ENCODE results near the gene IGF2BP2. TPM values are rescaled to one million over a fixed set of nuclear protein-coding genes. Genes with fewer than 3 reads are reported as not detected.

Gene IGF2BP2
- total and polyA plus RNA-seq, 2 of the 13 experiments (the other 11 are each of a cell fraction or from before 2014, with no cell fraction given), result 6.5 to 46.0 TPM

DNA sequence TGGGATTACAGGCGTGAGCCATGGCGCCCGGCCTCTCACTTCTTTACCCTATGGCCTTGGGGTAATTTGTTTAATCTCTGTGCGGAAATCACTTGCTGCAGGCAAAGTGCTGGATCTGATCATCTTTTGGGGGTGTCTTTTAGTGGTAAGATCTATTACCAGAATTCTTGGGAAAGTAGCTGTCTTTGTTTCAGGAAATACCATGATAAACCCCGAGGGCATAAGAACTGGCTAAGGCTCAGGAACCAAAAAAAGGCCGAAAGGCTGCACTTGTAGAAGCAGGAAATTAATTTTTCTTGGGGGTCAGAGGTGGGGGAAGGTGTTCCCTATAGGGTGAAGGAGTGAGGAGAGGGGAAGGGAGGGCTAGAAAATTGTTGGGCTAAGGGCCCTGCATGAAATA lies 22.7 kb upstream of the IGF2BP2 start:
- H3K27me3 ChIP-seq (ENCODE audit: control insufficient read depth in 1 of 2, insufficient read depth in 2 of 2, low read length in 2 of 2), result no peaks in the 10 kb centered on the region; a peak in 2 of 5 replicates
- in situ Hi-C loops (cut with HindIII; ENCODE audit: extremely low pct_ligation_motif_present, low pct_unique_long_range_greater_than_20kb) (no loop called here), intact Hi-C loops (cut with micrococcal nuclease; ENCODE audit: unreplicated experiment) (no loop called here)
- no peaks in the 10 kb centered on the region for H4K20me1 ChIP-seq (ENCODE audit: insufficient read depth, low read length)
- H3K79me2 ChIP-seq (ENCODE audit: insufficient read depth, low read length), result no peaks in the 10 kb centered on the region
- DNase-seq (ENCODE audit: low spot score) (no peak), ATAC-seq (peak; percentile 17; the same call in 2 of the 3 replicates), FAIRE-seq (no peak)
- no TSS peak for BruUV-seq (replicated peaks)
- peak overlapping the region; percentile 64 for H3K9ac ChIP-seq (ENCODE audit: insufficient read depth, low read depth, low read length)
- H2AFZ ChIP-seq (ENCODE audit: low read length), result peak overlapping the region; percentile 95
- peak overlapping the region; percentile 95 for H3K4me2 ChIP-seq (ENCODE audit: low read depth, low read length)
- H3K27ac ChIP-seq (ENCODE audit: extremely low read length, insufficient read depth, low read length), result no peak overlapping the region
- H3K4me3 ChIP-seq (replicated peaks in 1 of 3; ENCODE audit: insufficient read depth in 1 of 3, low read depth in 2 of 3, low read length in 3 of 3), result peak overlapping the region; percentile 51 to 70 (median 60)
- ChIA-PET POLR2A (interaction anchor here (1.4 kb wide), 1 partner anchor 12 kb away, joined by 5 read pairs; no protein-coding TSS in a partner anchor), CTCF (ENCODE audit: low intra/inter-chr PET ratio, low total read pairs) (no interaction called here)
- TF ChIP-seq ZNF136 (CRISPR knock-in tag; IDR thresholded peaks at IDR 0.05; ENCODE audit: low read depth) (no peak), ZNF513 (CRISPR knock-in tag; conservative IDR thresholded peaks at IDR 0.05) (no peak), PTBP1 (IDR thresholded peaks at IDR 0.05; ENCODE audit: low read depth, low read length, poor library complexity, severe bottlenecking) (no peak), NCOA5 (CRISPR knock-in tag; IDR thresholded peaks at IDR 0.05) (no peak), ZNF225 (CRISPR knock-in tag; IDR thresholded peaks at IDR 0.05) (no peak)
- no peaks in the 10 kb centered on the region for H3K9me3 ChIP-seq (ENCODE audit: low read length)
- H3K36me3 ChIP-seq (replicated peaks in 1 of 2; ENCODE audit: control insufficient read depth in 1 of 2, insufficient read depth in 2 of 2, low read length in 2 of 2), result no peaks in the 10 kb centered on the region
- WGBS (ENCODE audit: low lambda C conversion rate), result 63% methylated on average over 6 of the region's 6 CpGs
- peaks cover 32% of the 10 kb centered on the region for H3K4me1 ChIP-seq (ENCODE audit: insufficient read depth, low read length)

- no peaks in the 10 kb centered on the region for H3K9me3 ChIP-seq (ENCODE audit: low read length)
- H3K27ac ChIP-seq (ENCODE audit: extremely low read length, insufficient read depth, low read length), result no peak overlapping the region
- H3K9ac ChIP-seq (ENCODE audit: insufficient read depth, low read depth, low read length), result no peak overlapping the region
- WGBS (ENCODE audit: low lambda C conversion rate), result 70% methylated on average over 6 of the region's 6 CpGs
- TF ChIP-seq ZNF543 (CRISPR knock-in tag; IDR thresholded peaks at IDR 0.05) (no peak), PCBP1 (IDR thresholded peaks at IDR 0.05; ENCODE audit: borderline replicate concordance, low read depth, low read length) (no peak), ZBTB33 (CRISPR knock-in tag; IDR thresholded peaks at IDR 0.05) (peak; percentile 9; the same call in 1 of the 2 replicates), ZNF331 (CRISPR knock-in tag; IDR thresholded peaks at IDR 0.05) (no peak), ARHGAP35 (CRISPR knock-in tag; IDR thresholded peaks at IDR 0.05; ENCODE audit: borderline replicate concordance) (no peak)
- TF ChIP-seq, protein P1, sequence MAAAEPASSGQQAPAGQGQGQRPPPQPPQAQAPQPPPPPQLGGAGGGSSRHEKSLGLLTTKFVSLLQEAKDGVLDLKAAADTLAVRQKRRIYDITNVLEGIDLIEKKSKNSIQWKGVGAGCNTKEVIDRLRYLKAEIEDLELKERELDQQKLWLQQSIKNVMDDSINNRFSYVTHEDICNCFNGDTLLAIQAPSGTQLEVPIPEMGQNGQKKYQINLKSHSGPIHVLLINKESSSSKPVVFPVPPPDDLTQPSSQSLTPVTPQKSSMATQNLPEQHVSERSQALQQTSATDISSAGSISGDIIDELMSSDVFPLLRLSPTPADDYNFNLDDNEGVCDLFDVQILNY (CRISPR knock-in tag; conservative IDR thresholded peaks at IDR 0.05), result no peak
- DNase-seq (ENCODE audit: low spot score) (no peak), ATAC-seq (no peak), FAIRE-seq (no peak)
- H4K20me1 ChIP-seq (ENCODE audit: insufficient read depth, low read length), result no peaks in the 10 kb centered on the region
- H3K27me3 ChIP-seq (ENCODE audit: control insufficient read depth in 1 of 2, insufficient read depth in 2 of 2, low read length in 2 of 2), result no peaks in the 10 kb centered on the region; a peak in 2 of 5 replicates
- H3K36me3 ChIP-seq (replicated peaks in 1 of 2; ENCODE audit: control insufficient read depth in 1 of 2, insufficient read depth in 2 of 2, low read length in 2 of 2), result no peaks in the 10 kb centered on the region
- BruUV-seq (replicated peaks), result no TSS peak
- ChIA-PET CTCF (ENCODE audit: low intra/inter-chr PET ratio, low total read pairs) (no interaction called here), POLR2A (interaction anchor here (0.6 kb wide), 1 partner anchor 9 kb away, joined by 4 read pairs; no protein-coding TSS in a partner anchor)
- H3K4me2 ChIP-seq (ENCODE audit: low read depth, low read length), result no peak overlapping the region
- H3K4me3 ChIP-seq (replicated peaks in 1 of 3; ENCODE audit: insufficient read depth in 1 of 3, low read depth in 2 of 3, low read length in 3 of 3), result no peak overlapping the region
- intact Hi-C loops (cut with micrococcal nuclease; ENCODE audit: unreplicated experiment), result no loop called here
- peaks cover 34% of the 10 kb centered on the region for H3K4me1 ChIP-seq (ENCODE audit: insufficient read depth, low read length)
- in situ Hi-C loops (cut with HindIII; ENCODE audit: extremely low pct_ligation_motif_present, low pct_unique_long_range_greater_than_20kb), result no loop called here
- no peaks in the 10 kb centered on the region for H3K79me2 ChIP-seq (ENCODE audit: insufficient read depth, low read length)
- H2AFZ ChIP-seq (ENCODE audit: low read length), result no peak overlapping the region
Measured at GRCh38 chr3:185846037-185846436, 21.2 kb upstream of the IGF2BP2 start.
